HG03025 (cell line): ENCODE data around the gene RALGAPA2.

ENCODE experiments used
- ATAC-seq: cut with Tn5 transposase; IDR thresholded peaks from one replicate; pipeline ENCODE4 v1.9.1; 2021; ENCODE audit warnings: mild to moderate bottlenecking, moderate library complexity; ENCODE audit not compliant: unreplicated experiment, low FRiP score

The RALGAPA2 gene

DNA sequence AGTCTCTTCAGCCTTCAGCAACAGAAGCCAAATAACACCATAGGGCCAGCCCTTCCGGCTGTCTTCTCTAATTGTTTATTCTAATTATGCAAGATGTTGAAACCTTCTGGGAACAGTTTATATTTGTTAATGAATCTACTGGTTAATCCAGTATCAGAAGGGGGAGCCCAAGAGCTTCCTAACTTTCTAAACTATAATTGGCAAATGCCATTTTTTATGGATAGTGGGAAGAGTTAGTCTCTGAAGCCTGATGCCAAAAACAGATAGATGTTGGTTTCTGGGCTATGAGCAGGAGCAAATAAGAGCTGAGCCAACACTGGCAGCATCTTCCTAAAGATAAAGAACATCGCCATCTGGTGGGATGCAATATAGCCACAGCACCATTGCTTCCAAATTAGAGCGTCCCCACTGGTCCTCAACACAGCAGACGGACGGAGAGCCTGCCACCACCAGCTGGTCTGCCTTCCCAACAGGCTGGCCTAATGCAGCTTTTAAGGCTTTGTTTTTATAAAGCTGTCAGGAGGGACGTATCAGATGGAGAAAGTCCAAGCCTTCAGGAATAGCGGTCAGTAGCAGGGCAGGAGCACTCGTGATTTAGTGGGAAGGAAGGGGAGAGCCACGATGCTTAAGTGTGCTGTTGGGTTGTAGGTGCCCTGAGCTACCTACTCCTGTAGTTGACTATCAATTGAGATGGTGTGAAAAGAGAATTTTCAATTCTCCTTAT lies 118.8 kb downstream of the RALGAPA2 start:
- no peak for ATAC-seq

DNA sequence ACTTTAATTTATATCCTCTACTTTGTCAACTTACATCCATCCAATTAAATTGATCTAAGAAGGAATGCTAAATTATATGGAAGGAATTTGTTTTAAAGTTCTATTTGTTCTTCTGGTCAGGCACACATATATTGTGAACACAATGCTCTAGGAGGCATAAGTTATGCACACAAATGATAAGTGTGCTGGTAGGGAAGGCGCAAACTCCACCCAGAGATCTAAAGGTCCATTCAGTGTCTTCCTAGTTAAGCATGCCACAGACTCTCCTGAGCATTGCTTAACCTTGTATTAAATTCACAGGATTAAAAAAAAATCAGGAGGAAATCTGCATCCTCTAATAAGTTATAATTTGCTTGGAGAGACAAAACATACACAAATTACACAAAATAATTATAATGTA lies 127.3 kb downstream of the RALGAPA2 start:
- no peak for ATAC-seq

- no peak for ATAC-seq
Measured at GRCh38 chr20:20582734-20583133, 129.7 kb downstream of the RALGAPA2 start.

DNA sequence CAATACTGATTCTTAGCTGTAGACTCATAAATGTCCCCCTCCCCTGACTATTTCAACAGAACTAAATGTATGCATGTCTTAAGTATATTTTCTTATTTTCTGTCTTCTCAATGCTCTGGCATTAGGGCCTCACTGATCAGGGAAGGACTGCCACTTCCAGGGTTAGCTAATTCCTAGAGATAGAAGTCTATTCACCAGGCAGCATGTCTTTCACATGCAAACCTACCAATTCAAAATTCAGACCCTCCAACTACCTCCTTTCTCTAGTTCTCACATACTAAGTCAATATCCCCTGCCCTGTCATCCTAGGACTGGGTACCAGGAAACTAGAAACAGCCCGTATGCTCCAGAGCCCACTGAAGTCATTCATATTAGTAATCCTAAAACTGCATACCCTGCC lies 132.3 kb downstream of the RALGAPA2 start:
- ATAC-seq, result no peak

DNA sequence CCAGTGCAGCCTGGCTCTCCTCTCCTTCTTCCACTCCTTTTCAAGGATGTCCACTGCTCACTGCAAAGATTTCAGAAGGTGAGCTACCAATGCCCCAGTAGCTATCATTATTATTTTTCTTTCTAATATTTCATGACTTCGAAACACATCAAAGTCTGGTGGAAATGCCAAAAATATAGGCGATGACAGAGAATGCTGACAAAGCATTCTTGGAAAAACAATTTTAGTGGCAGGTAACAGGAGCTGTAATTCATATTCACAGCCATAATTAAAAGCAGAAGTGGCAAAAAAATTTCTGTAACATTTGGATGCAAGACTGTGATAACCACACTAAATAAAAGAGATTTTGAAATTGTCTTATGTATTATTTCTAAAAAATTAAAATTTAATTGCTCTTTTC lies 133.6 kb downstream of the RALGAPA2 start:
- ATAC-seq, result no peak

- ATAC-seq, result no peak
Measured at GRCh38 chr20:20573797-20574196, 138.6 kb downstream of the RALGAPA2 start.

DNA sequence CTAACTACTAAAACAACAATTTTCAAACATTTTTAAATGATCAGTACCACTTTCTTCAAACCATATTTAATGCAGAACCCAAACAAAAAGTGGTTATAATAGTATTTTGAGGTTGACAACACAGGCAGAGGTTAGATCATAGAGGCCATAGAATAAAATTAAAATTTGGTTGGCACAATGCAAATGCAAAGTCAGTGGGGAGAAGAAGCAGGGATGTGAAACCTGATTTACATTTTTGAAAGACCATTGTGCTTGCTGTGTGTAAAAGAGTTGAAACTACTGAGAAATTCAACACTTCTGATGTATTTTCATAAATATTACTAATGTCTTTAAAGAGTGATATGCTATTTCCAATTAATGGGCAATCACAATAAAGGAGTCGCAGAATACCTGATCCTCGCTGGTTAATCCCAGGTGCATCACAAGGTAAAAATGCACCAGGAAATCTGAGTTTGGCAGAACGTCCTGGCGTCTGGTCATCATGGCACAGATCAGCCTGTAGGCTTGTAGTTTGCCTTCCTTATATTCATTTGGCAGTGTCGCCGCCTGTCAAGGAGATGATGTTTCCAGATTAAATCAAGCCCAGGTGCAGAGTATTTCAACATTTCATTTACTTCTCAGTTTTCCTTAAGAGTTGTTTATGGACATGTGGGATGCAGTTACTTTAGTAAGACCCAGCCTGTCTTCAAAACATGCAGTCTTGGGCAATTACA lies 141.2 kb downstream of the RALGAPA2 start:
- no peak for ATAC-seq

DNA sequence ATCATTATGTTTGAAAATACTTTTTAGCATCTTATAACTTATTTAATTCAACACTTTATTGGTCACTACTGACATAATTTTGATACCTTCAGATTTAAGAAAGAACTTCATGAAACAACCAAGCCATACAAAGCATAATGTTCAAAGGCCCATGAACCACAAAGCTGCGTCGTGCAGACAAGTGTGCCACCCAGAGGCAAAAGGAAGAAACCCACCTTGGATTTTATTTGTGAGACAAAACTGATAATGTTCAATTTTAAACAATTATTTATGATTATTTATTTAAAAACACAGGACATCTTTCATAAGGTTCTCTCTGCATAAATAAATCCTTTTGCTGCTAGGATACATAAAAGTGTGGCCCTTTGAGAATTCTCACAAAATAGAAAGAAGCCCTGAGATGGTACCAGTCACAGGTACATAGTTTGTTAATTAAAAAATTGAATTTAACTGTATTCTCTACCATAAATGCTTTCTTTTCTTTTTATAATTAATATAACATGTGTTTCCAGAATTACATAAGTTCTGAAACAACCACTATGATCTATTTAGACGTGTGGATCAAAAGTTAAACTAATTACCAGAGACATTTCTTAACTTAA lies 143.7 kb downstream of the RALGAPA2 start:
- no peak for ATAC-seq

- no peak for ATAC-seq
Measured at GRCh38 chr20:20567712-20568111, 144.7 kb downstream of the RALGAPA2 start.

DNA sequence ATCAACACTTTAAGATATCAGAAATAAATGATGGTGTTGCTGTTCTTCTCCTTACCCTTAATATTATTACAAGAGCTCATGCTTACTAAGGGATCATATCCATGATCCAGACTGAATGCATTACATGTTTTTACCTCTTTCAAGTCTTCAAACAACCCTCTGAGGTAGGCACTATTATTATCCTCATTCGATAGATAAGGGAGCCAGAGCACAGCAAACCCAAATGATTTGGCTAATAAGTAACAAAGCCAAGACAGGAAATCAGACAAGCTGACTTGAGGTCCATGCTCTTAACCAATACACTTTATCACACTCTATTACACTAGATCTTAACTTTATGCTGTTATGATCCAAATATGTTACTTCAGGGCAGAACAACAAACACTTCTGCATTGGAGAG lies 145.9 kb downstream of the RALGAPA2 start:
- no peak for ATAC-seq

- ATAC-seq, result no peak
Measured at GRCh38 chr20:20564279-20564678, 148.2 kb downstream of the RALGAPA2 start.

GRCh38 chr20:20562507-20562906 lies 149.9 kb downstream of the RALGAPA2 start:
- ATAC-seq, result no peak

- ATAC-seq, result no peak
Measured at GRCh38 chr20:20561841-20562240, 150.6 kb downstream of the RALGAPA2 start.

DNA sequence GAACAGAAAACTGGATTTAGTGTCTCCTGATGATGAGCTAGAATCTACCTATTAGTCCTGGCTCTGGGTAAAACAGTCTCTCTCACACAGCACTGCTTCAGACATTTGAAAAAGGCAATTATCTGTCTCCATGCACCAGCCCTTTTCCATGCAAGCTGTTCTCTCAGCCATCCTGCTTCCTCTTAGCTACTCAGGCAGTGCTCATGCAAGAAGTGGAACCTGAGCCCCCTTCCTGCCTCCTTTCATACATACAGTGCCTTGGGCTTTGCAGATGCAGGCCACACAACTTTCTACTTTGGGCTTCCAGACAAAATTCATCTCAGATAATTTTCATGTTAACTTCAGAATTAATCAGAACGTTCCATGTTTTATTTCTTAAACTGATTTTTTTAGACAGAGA lies 151.3 kb downstream of the RALGAPA2 start:
- ATAC-seq, result no peak

DNA sequence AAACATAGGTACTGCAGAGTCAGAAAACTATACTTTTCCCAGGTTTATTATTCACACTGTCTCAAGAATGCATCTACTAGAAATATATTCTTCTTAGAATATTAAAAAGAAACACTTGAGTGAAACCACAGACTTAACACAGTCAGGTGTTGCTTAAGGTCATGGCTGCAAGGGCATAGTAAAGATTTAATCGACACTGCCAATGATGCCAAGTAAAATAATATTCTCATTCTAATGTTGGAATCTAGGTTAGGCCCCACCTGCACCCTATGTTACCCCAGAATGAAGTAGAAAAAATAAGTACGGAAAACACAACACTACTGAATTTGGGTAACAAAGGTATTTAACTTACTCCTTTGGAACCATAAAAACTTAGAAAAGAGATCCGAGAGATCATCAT lies 155.0 kb downstream of the RALGAPA2 start:
- no peak for ATAC-seq

GRCh38 chr20:20555838-20556237 lies 156.6 kb downstream of the RALGAPA2 start:
- ATAC-seq, result no peak

GRCh38 chr20:20554951-20555350 lies 157.5 kb downstream of the RALGAPA2 start:
- no peak for ATAC-seq

- no peak for ATAC-seq
Measured at GRCh38 chr20:20553541-20553940, 158.9 kb downstream of the RALGAPA2 start.

- no peak for ATAC-seq
Measured at GRCh38 chr20:20552076-20552475, 160.4 kb downstream of the RALGAPA2 start.

DNA sequence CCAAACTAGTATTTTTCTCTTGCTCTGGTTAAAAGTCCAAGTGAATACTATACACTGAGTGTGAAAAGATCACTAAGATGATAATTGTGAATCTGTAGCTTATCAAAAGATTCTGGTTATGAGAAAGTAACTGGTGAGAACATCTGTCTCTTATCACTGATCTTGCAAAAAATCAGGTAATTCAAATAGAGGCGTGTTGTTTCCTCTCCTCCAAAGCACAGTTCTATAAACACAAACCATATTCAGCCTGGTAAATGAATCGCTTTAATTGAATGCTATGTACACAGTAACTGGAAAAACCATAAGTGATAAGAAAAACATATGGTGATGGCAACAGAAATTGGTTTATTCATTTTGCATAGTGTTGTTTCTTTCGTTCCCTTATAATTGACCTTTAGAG lies 161.0 kb downstream of the RALGAPA2 start:
- no peak for ATAC-seq

DNA sequence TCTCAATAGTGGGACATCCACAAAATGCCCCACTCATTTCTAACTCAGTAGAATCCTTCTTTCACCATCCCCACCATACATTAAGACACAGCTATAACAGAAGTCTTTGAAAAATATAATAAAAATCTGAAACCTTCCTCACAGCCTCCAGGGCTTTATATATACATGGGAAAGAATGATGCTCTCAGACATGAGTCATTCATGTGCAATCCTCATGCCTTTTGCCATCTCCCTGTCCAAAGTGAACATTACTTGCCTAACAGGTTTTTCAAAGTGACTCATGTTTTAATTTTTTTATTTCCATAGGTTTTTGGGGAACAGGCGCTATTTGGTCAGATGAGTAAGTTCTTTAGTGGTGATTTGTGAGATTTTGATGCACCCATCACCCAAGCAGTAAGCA lies 162.7 kb downstream of the RALGAPA2 start:
- no peak for ATAC-seq

GRCh38 chr20:20549267-20549612 lies 163.2 kb downstream of the RALGAPA2 start:
- no peak for ATAC-seq
